KMS-11 (cell line): Measurements from ENCODE around the gene FLNB.

Experiments
- H2AFZ ChIP-seq: fragments of 200-600 bp; sonication (generic); 2 replicates; pipeline ENCODE4 v1.6.1; 2016; ENCODE audit warnings: antibody characterized with exemption, mixed run types, low read depth
- H3K27ac ChIP-seq: fragments of 200-600 bp; sonication (generic); 2 replicates; pipeline ENCODE4 v1.6.1; 2016; ENCODE audit warnings: mild to moderate bottlenecking, mixed run types
- H3K27me3 ChIP-seq: fragments of 200-600 bp; sonication (generic); 2 replicates; pipeline ENCODE4 v1.6.1; 2017; ENCODE audit warnings: mild to moderate bottlenecking, low read depth, mixed run types, moderate library complexity; ENCODE audit not compliant: insufficient read depth
- H3K36me3 ChIP-seq: fragments of 200-600 bp; sonication (generic); 2 replicates; pipeline ENCODE4 v1.6.1; 2017; ENCODE audit warnings: mild to moderate bottlenecking, mixed run types; ENCODE audit not compliant: insufficient read depth
- H3K4me1 ChIP-seq: fragments of 200-600 bp; sonication (generic); 2 replicates; pipeline ENCODE4 v1.6.1; 2016; ENCODE audit warnings: mild to moderate bottlenecking, low read depth, mixed run types; ENCODE audit not compliant: poor library complexity, severe bottlenecking
- H3K4me2 ChIP-seq: fragments of 200-600 bp; sonication (generic); 2 replicates; pipeline ENCODE4 v1.7.0; 2016; ENCODE audit warnings: mild to moderate bottlenecking, mixed run types
- H3K4me3 ChIP-seq: fragments of 200-600 bp; sonication (generic); IDR thresholded peaks from 2 replicates; pipeline ENCODE4 v1.6.1; 2017; ENCODE audit warnings: low read depth, low read length, mixed read lengths; ENCODE audit not compliant: insufficient read depth
- H3K79me2 ChIP-seq: fragments of 200-600 bp; sonication (generic); 2 replicates; pipeline ENCODE4 v1.6.1; 2016; ENCODE audit warnings: low read depth, mixed run types; ENCODE audit not compliant: insufficient read depth
- H3K9ac ChIP-seq: fragments of 200-600 bp; sonication (generic); 2 replicates; pipeline ENCODE4 v1.6.1; 2016; ENCODE audit warnings: mild to moderate bottlenecking, mixed run types
- H4K20me1 ChIP-seq: fragments of 200-600 bp; sonication (generic); 2 replicates; pipeline ENCODE4 v1.6.1; 2016; ENCODE audit warnings: mild to moderate bottlenecking, mixed run types; ENCODE audit not compliant: insufficient read depth
- CTCF ChIP-seq: fragments of 200-600 bp; sonication (generic); conservative IDR thresholded peaks from 2 replicates; pipeline ENCODE4 v1.6.1; 2017; ENCODE audit warnings: low read depth, mild to moderate bottlenecking, antibody characterized with exemption, low read length, moderate library complexity, mixed read lengths

Gene FLNB

GRCh38 chr3:58119186-58119585 lies 111.0 kb downstream of the FLNB start:
- H3K4me1 ChIP-seq, result peaks cover 26% of the 10 kb centered on the region
- H3K9ac ChIP-seq, result no peak overlapping the region
- no peak overlapping the region for H3K4me3 ChIP-seq
- H3K27me3 ChIP-seq, result no peaks in the 10 kb centered on the region
- no peaks in the 10 kb centered on the region for H3K36me3 ChIP-seq
- no peak overlapping the region for H2AFZ ChIP-seq
- no peaks in the 10 kb centered on the region for H3K79me2 ChIP-seq
- no peaks in the 10 kb centered on the region for H4K20me1 ChIP-seq
- no peak for TF ChIP-seq CTCF
- no peak overlapping the region for H3K27ac ChIP-seq
- no peak overlapping the region for H3K4me2 ChIP-seq

- Histone ChIP-seq H2AFZ (no peak overlapping the region), H3K36me3 (no peaks in the 10 kb centered on the region), H3K79me2 (no peaks in the 10 kb centered on the region), H3K27me3 (no peaks in the 10 kb centered on the region), H3K9ac (no peak overlapping the region), H3K4me3 (no peak overlapping the region), H3K4me1 (peaks cover 20% of the 10 kb centered on the region), H3K4me2 (no peak overlapping the region), H4K20me1 (no peaks in the 10 kb centered on the region), H3K27ac (no peak overlapping the region)
- TF ChIP-seq CTCF, result no peak
Observed at GRCh38 chr3:58120075-58120812, 112.0 kb downstream of the FLNB start.

GRCh38 chr3:58121183-58121582 lies 113.0 kb downstream of the FLNB start:
- Histone ChIP-seq H4K20me1 (no peaks in the 10 kb centered on the region), H3K4me3 (no peak overlapping the region), H3K36me3 (no peaks in the 10 kb centered on the region), H2AFZ (no peak overlapping the region), H3K79me2 (no peaks in the 10 kb centered on the region), H3K27me3 (no peaks in the 10 kb centered on the region), H3K27ac (no peak overlapping the region), H3K4me1 (peaks cover 11% of the 10 kb centered on the region), H3K4me2 (no peak overlapping the region), H3K9ac (no peak overlapping the region)
- no peak for TF ChIP-seq CTCF

- Histone ChIP-seq H3K27ac (no peak overlapping the region), H3K4me1 (no peaks in the 10 kb centered on the region), H4K20me1 (no peaks in the 10 kb centered on the region), H3K4me3 (no peak overlapping the region), H2AFZ (no peak overlapping the region), H3K27me3 (no peaks in the 10 kb centered on the region), H3K4me2 (no peak overlapping the region), H3K36me3 (no peaks in the 10 kb centered on the region), H3K79me2 (no peaks in the 10 kb centered on the region), H3K9ac (no peak overlapping the region)
- no peak for TF ChIP-seq CTCF
Observed at GRCh38 chr3:58122936-58123700, 114.9 kb downstream of the FLNB start.
